GM18907 (cell line): Measurements from ENCODE around the gene IFT57.
"Not testable (repeated sequence)": the region's sequence is repeated elsewhere in the genome, so short reads cannot be mapped to it uniquely, and the experiment has no call there.

Source experiments
- ATAC-seq: cut with Tn5 transposase; IDR thresholded peaks from one replicate; pipeline ENCODE4 v1.9.1; 2021; ENCODE audit warnings: mild to moderate bottlenecking, moderate library complexity; ENCODE audit not compliant: unreplicated experiment

Gene IFT57

DNA sequence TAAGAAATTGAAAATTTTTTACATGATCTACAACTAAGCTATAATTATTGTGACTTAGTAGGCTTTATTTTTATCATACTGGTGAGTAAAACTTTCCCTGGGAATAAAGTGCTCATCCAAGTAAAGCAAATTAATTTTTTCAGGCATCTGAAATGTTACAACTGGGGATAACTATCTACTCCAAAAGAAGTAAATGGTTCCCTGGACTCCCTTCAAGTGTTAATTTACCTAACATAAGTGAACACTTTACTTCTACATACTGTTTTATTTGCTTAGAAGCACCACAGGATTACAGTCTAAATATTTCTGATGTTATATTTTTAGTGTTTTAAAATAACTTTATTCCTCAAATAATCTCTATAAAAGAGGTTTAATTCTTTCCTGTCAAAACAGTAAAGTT, 57.8 kb downstream of the IFT57 start:
- no peak for ATAC-seq

DNA sequence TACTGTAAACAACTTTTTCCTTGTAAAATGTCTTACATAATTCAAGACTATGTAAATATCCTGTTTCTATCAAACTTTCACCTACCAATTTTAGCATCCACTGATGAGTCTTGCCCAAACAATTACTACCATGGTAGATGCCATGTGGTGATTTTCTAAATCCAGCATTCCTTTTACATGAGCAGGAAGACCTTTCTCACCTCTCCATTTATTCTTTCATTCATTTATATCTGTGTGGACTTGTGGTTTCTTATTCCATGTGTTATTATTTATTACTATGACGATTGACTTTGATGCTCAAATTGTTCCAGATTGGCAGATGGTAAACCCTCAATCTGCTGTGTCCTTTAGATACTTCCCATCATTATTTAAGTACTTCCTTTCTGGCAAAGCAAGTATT, 62.4 kb downstream of the IFT57 start:
- no peak for ATAC-seq

DNA sequence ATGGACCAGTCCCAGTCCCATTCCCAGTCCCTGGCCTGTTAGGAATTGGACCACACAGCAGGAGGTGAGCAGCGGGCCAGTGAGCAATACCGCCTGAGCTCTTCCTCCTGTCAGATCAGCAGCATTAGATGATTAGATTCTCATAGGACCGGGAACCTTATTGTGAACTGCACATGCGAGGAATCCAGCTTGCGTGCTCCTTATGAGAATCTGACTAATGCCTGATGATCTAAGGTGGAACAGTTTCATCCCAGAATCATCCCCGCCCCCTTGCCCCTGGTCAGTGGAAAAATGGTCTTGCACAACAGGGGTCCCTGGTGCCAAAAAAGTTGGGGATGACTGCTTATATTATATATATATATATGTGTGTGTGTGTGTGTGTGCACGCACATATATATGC, 63.1 kb downstream of the IFT57 start:
- ATAC-seq = no peak

DNA sequence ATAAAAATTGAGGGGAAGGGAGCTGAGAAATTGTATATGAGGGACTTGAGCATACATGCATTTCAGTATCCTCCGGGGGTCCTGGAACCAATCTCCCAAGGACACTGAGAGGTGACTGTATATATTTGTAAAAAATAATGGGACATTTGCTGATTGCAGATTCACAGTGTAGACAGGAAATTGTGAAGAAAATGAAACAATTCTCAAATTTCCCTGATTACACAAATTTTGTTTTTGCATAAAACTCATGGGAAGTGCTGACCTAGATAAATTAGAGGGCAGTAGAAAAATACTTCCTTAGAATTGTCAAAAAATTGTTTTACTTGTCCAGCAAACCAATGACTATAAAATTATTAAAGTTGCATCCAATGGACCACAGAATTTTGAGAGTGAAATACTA, 64.0 kb downstream of the IFT57 start:
- ATAC-seq = no peak

DNA sequence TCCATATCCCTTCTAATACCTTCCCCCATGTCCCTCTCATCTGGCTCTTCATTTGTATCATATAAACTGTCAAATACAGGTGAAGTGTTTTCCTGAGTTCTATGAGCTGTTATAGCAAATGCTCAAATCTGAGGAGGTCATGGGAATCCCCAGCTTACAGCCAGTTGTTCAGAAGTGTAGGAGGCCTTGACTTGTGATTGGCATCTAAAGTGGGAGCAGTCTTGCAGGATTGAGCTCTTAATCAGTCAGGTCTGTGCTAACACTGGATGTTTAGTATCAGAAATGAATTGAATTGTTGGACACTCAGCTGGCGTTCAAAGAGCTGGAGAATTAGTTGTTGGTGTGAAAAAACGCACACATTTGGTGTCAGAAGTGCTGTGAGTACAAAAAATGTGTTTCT, 65.0 kb downstream of the IFT57 start:
- ATAC-seq = no peak

DNA sequence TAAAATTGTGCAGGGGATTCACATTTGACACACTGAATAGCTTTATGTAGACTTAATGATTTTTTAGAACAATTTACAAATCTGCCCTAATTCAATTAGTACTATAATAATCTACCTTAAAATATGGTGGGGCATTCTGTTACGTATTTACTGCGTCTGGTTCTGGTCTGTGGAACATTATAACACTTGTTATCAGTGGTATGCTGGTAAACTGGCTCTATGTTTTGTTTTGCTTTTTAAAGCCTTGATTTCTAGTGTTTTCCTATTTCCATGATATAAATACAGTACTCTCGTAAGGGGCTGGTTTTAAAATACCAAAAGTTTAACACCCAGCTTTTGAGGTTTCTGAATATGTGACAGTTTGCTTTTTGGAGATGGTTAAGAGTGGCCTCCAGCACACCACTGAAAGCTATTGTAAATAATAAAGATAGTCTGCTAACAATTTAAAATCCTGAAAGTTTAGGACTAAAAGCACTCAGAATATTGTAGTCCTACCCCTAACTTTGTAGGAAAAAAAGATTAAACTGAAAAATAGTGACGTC, 65.8 kb downstream of the IFT57 start:
- no peak for ATAC-seq

DNA sequence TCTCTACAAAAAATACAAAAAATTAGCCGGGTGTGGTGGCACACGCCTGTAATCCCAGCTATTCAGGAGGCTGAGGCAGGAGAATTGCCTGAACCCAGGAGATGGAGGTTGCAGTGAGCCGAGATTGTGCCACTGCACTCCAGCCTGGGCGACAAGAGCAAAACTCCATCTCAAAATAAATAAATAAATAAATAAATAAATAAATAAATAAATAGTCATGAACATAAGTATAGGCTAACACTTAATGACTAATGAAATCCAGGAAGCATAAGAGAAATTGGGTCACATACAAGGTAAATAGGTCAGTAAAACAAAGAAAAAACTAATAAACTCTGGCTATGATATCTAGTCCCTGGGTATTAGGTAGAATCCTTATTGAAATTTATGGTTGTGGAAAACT, 66.6 kb downstream of the IFT57 start:
- ATAC-seq = not testable (repeated sequence)

DNA sequence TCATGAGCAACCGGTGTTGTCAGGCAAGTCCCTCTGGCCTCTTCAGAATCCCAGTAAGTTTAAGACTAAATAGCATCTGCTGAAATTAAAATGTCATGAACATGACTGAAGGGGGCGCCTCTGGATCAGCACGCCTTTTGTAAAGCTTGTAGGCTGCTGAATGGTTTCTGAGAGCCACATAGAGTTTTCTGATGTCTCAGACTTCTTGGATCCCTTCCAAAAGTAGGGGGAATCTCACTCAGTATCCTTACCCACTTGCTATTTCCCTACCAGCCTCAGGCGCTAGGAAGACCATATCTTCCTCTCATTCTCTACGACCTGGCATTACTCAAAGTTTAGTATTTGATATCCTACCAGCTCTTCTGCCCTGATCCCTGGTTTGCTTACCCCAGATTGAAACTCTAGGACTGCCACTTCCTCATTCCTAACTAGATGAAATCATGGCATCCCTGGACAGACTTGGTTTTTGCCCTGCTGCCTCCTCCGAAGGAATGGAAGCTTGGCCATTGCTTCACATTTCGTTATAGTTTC, 68.7 kb downstream of the IFT57 start:
- no peak for ATAC-seq

DNA sequence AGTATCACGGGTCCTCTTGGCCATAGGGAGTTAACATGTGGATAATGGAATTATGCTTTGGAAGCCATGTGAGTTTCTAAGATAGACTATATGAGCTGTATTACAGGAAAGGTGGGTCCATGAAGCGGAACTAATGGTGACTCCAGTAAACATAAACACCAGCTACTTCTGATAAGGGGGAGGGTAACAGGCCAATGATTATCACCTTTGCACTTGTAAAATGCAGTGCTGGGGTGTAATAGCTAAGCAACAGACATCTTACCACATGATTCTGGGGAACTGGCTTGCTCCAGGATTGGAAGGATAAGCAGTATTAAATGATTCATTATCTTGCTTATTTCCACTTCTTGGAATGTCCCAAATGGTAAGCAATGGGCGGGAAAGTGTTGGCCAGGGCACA, 70.0 kb downstream of the IFT57 start:
- no peak for ATAC-seq

DNA sequence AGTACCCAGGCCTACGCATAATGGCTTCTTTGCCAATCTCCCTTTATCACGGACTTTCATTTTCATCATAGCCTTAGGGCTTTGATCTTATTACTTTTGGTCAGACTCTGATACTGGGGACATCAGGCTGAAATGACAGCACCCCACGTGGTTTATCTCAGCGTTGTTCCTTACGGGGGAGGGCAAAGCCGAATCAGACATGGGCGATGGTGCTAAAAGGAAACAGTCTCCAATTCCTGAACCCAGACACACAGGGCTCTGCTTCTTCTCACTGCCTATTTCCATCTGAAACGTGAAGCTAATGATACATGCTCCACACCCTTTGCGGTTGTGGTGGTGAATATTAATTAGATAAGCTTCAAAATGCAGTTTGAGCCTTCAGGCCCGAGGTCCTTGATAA, 72.0 kb downstream of the IFT57 start:
- no peak for ATAC-seq

DNA sequence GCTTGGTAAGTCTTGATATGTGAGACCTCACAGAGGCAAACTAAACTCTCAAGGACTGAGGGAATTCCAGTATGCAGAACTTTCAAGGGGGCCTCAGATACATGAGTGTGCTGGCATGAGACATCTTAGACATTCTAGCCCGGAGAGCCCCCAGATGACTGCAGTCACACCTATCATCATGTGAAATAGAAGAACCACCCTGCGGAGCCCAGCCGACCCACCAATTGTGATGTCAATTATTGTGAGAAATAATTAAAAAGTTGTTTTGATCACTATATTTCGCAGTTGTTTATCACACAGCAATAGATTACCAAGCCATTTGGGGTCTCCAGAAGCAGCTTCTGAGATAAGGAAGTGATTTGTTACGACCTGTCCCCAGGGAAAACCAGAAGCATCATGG, 76.1 kb downstream of the IFT57 start:
- no peak for ATAC-seq

DNA sequence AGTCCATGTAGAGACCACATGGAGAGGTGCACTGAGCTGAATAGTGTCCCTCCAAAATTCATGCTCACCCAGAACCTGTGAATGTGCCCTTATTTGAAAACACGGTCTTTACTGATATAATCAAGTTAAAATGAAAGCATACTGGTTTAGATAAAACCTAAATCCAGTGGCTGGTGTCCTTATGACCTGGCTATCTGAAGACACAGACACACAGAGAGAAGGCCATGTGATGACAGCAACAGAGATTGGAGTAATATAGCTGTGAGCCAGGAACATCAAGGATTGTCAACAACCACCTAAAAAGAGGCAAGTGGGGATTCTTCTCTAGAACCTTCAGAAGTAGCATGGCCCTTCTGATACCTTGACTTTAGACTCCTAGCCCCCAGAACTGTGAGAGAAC, 76.6 kb downstream of the IFT57 start:
- no peak for ATAC-seq

DNA sequence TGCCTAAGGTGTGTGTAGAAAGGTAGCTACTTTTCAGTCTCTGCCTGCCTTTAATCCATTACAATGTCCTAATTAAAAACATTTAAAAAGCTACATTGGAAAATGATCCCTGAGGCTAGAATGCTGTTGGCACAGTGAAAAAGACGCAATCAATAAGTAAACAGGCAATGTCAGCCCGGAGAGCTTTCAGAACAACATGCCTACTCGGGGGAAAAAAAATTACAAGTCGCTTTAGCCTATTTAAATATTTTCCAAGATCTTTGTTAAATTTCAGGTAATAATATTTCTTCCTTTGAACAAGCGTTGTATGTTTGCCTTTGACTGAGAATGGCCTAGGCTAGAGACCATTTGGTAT, 84.8 kb downstream of the IFT57 start:
- ATAC-seq = no peak

DNA sequence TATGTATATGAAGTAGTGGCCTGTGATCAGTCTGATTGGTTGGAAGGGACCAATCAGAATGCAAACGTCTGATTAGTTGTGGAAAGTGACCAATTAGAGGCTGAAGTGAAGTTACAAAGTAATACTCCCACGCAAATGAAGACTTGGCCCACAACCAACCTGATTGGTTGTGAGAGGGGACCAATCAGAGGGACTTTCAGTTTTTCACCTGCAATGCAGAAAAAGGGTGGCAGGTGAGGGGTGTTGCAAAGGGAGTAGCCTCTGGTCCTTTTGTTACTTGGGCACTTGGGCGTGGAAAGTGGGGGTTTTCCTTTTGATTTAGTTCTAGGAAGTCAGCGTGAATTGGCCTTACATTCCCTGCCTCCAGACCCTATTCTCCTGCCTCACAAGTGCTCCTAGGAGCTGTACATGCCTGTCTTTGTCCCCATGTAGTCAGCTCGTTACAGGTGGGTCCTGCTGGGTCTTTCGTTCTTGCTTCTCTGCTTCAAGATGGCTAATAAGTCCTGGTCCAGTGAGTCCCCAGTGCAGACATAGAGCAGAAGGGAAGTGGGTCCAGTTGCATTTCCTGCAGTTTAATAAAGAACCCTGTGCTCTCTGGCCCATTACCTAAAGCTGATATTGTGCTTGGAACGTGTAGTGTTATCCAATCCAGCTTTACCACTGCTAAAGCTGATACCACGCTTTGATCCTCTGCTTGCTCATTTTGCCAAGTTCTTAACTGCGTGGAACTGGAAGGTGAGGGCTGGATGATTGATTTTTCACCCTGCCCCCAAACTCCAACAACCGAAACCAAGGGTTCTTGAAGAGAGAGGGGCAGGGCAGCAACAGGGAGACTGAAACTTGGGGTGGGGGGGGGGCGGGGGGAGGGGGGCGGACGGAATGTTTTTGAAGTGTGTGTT, 85.4 kb downstream of the IFT57 start:
- ATAC-seq = no peak

DNA sequence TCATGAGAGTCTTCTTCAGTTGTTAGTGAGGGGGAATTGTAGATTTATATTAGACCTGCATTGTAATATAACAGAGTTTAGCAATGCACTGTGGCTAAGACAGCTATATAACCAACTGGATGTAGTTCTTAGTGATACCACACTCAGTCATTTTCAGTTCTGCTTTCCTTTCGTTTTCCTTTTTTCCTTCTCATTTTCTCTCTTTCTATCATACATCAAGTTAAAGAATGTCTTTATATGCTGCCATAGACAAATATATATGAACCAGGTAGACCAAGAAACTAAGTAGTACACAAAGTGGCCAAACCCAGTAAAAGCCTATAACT, 87.7 kb downstream of the IFT57 start:
- peak; percentile 51 for ATAC-seq

DNA sequence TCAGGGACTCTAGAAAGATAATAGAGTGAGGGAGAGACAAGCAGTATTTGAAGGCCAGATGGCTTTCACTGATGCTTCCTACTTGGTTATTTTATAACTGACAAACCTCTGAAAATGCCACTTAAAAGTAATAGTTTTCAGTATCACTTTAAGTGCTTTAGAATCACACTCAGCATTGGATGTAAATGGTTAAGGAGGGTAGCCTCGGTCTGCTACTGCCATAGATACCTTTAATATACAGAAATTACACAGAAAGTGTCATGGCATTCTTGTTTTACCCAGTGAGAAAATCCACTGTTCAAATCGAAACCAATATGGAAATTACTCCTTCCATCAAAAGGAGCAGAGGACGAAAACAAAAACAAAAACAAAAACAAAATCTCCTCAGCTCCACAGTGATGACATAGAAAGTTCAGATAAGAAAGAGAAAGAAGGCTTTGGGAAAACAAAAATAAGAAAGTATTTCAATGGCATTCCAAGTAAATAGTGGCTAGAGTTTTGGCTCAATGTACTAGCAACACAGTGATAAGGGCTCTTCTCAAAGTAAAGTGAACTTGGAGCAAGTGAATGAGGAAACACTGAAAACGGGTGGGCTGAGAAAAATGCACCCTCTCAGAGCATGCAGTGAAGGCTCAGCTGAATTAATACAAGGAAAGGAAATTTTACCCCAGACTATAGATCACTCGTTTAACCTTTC, 88.2 kb downstream of the IFT57 start:
- peak; percentile 47 for ATAC-seq

DNA sequence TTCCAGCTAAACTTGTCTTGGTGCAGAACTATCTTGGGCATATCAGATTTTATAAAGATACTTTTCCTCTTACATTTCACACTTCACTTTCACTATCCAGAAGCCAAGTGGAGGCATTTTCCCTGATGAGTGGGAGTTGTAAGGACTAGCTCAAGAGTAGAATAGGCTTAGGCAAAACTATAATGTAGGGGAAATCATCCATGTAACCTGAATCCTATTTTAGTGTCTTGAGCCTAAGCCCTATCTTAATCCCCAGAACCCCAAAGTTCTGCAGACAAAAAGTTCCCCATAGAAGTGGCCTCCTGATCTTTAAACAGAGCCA, 89.2 kb downstream of the IFT57 start:
- ATAC-seq = no peak

DNA sequence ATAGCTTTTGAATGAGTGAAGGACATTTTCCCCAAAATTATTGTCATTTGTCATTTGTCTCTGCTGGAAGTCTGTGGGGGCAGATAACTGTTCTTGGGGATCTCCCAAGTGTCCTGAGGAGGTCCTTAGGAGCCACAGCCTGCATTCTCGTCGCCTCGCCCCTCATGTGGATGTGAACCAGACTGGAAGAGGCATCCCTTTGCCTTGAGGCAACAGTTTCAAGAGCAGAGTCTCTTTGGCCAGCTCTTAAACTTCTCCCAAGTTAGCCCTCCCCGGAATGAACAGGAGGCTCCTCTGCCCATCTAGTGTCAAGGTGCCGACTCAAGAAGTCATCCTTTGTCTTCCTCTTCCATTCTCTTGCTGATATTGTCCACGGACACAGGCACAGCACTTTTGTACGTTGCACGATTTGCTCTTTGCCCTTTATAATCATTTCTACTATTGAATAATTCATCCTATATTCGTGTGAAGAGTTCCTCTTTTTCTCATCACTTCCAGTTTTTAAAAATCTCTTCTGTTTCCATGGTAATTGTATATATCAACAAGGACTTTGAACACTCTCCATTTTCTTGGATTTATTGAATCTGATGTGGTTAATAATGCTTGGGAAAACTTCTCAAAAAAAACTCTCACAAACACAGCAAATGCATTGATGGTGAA, 90.6 kb downstream of the IFT57 start:
- ATAC-seq = no peak

DNA sequence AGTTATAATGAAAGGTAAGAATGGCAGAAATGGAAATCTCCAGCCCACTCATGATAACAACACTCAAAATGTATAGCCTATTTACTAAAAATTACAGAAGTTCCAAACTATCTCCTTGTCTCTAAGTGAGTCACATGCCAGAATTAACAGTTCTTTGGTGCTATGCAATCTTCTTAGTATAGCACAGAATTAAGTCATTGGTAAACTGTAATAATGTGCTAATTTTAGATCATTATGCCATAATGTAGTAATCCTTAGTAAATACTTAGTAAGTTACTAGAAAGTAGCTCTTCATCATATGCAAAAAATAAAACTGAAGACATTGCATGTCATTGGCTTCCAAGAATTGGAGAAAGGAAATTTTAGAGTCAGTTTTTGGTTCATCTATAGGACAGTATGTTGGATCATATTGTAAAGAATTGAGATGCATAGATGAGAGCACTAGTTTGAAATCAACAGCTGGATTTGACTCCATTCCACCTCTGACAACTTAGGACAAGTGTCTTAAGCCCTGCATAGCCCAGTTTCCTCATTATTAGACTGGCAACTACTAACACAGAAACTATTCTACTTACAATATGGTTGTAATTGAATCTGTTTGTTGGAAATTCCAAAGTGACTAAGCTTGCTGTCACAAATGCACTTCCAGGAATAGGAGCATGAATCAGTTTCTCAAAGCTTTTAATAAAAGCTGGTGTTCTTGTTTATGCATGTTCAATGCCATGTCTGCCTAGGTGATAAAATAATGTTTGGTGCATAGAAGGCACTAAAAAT, 91.3 kb downstream of the IFT57 start:
- no peak for ATAC-seq

DNA sequence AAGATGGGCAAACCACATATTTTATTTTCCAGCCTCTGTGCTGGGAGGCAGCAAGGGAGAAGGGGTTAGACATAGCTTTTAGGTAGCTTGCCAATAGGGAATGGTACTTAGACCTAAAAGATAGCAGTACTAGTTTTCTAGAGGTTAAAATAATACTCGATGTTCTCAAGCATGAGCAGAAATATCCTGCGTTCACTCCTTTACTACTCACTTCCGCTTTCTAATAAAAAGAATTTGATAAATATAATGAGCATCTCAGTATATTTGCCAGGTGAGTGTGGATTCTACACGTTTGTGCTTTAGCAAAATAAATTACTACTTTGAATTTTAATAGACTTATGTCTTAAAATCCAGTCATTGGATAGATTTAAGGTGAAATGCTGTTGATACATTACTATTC, 92.0 kb downstream of the IFT57 start:
- ATAC-seq = no peak
